GM04504 (cell line): ENCODE data around the gene TRAPPC3.

Experiments used
- DNase-seq: peaks from one replicate; pipeline ENCODE4 v3.0.0-alpha.2; 2012; ENCODE audit warnings: low read depth

TRAPPC3 gene

DNA sequence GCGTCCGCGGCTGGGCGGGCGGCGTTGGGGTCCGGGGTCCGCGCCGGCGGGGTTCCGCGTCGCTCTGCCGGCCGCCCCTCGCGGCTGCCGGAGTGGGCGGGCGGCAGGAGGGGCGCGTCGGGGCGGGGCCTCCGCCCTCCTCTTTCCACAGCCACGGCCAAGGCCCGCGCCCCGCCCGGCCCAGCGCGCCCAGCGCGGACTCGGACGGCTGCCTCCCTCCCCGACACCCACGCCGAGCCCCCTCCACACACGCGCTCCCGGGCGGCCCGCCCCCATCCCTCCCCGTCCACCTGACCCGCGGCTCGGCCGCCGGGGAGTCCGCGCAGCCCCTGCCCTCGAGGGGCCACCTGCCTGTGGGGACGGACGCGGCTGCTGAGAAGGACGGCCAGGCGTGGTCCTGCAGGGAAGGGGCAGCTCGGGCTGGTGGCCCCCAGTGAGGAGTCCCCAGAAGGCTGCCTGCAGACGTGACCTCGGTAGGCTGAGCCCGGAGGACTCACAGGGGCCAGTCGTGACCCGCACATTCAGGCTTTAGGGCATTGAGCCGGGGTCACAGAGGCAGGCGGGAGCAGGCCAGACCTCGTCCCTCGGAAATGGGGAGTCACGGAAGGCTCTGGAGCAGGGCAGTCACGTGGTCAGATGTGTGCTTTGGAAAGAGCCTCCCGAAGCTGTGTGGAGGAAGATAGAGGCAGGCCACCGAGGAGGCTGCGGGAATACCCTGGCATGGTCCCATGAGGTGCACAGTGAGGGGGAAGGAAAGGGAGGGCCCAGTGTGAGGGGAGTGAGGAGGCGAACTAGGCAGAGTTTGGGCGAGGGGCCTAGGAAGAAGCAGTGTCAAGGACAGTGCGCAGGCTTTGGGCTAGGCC lies 23.9 kb downstream of the TRAPPC3 start, which contains the start of gene COL8A2:
Gene COL8A2, minus strand, starts transcription at position 94 of the 863 bp plus-strand sequence. CDS start 24,980 bp downstream, outside the sequence.
- no peak for DNase-seq

DNA sequence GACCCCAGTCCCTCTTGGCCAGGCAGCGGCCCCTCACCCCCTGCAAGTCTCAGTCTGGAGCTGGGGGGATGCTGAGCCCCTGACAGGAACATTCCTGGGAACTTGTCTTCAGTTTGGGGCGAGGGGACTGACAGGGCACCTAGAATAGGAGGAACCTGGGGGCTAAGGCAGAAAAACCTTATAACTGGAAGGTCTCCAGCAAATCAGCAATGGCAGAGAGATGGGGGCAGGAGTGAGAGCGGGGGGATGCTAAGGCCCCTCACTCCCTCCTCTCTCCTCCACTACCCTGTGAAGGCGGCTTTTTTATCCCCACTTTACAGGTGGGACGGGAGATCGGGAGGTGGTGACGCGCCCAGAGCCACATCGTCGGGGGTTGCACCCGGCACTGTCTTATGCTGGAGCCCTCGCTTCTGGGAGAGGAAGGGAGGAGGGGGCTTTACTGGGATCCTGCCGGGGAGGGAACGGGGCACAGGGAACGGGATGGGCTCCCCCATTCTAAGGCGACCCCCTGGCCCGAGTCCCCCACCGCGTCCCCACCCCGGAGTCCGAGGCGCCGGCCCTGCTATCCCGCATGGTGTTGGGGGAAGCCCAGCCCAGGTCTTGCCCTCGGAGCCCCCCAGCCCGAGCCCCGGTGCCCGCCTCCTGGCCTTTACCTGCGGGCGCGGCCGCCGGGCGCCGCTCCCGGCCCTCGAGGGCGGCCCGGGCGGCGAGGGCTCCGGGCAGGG lies 24.7 kb downstream of the TRAPPC3 start:
- DNase-seq: no peak

DNA sequence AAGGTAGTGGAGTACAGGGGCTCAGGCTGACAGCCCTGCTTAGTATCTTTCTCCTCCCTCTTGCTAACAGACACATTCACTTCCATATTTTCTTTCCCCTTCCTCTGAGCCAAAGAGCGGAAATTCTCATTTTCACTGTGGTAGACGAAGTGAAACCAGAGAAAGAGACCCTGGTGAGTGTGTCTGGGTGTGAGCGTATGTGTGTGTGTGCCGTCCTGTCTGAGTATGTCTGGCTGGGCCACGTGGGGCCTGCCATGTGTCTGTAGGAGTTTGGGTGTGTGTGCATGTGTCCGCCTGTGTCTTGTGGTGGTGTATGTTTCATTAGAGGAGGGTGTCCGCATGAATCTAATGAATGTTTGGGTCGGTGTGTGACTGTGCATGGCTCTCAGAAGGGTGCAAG lies 25.9 kb downstream of the TRAPPC3 start:
- DNase-seq: no peak

DNA sequence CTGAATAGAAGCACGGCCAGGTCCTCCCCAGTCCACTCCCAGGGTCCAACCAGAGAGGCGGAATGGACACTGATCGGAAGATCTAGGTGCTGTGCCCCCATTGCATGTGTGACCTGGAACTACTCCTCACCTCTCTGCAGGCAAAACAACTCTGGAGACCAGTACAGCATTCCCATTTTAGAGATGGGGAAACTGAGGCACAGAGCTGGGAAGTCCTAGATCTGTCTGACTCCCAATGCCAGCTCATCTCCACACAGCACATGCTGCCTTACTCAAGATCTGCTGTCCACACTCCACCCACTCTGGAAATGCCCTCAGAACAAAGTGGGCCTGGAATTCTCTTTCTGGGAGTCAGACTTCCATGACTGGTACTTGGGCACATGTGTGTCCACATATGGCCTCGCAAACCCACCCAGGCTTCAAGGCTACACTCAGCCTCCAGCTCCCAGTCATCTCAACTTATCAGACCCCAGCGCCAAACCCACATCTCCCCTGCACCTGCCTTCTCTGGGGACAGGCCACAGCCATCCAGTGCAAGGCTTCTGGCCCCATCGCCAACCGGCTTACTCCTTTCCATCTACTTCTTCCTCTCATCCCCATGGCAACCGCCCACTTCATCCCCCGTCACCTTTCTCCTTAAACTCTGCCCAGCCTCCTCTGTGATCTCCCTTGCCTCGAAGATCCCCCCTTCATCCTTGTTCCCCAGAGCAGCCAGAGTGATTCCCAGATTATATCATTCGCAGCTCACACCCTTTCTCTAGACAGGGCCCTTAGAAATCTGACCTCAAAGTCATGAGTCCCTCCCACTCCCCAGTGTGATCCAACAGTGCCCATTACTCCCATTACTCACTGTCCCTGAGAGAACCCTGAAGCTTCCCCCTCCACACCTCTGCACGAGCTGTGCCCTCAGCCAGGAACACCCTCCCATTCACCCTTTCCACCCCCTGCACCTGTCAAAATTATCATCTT lies 26.9 kb downstream of the TRAPPC3 start:
- no peak for DNase-seq

DNA sequence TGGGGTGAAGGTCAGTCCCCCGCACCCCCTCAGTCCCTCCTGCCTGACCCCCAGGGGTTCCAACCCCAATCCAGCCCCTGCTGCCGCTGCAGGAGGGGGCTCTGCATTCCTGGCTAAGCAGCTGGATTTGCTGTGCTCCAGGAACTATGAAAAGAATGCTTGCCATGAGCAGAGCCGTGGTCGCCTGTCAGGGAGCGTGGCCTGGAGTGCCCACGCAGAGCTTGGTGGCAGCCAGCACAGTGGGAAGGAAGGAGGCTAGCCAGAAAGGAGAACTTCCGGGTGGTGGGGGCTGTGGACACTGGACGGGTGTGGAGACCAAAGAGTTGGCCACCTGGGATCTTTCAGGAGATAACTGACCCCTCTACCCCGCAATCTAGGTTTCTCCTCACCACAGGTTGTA lies 29.8 kb downstream of the TRAPPC3 start:
- no peak for DNase-seq

DNA sequence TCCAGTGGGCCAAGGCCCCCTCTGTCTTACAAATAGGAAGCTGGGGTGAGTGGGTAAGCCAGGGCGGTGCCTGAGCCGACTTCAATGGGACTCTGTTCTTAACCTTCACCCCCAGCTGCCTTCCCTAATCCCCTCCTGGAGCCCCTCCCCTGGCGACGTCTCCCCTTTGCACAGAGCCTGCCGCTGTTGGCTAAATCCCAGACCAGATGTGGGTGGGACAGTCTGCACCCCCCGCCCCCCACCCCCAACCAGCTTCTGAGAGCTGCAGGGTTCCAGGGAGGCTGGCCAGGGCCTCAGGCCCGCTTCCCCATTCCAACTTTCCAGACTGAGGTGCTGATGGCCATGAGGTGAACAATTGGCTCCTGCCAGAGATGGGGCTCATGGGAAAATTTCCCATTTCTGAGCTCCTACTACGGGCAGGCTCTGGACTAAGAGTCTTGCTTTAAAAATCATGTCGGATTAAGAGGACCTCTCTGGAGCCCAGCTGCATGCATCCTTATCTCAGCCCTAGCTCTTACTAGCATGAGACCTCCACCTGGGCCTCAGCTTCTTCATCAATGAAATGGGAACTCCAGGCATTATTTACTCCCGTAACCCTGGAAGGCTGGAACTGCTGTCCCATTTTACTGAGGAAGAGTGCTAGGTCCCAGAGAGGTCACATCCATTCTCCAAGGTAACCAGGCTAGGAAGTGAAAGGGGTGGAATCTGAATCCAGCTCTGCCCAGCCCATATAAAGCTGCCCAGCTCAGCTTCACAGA lies 30.7 kb downstream of the TRAPPC3 start:
- DNase-seq: no peak

DNA sequence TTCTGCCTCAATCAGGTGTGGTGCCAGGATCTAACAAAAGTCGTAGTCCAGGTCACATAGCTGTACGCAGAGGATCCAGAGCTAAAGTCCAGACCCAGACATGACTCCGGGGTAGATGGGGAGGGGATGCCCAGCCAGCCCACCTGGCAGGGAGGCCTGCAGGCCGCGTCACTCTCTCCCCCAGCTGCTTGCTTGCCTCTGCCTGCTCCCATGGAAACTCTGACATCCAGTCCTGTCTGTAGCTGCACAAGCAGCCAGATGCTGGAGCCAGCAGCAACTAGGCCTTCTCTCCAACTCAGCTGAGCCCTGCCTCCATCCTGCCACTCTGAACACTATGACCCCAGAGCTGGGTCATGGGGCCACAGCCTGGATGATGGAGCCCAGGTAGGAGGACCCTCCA lies 32.4 kb downstream of the TRAPPC3 start:
- no peak for DNase-seq

DNA sequence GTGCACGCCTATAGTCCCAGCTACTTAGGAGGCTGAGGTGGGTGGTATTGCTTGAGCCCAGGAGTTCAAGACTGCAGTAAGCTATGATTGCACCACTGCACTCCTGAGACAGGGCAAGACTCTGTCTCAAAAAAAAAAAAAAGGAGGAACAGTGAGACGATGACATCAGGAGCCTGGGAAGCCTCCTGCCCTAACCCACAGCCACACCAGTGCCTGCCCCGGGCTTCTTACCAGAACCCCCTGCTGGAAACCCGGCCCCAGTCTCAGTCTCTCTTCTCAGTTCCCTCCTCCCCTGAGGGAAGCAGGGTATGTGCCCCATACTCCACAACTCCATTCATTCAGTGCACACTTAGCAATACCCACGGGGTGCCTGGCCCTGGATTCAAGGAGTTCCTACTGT lies 33.4 kb downstream of the TRAPPC3 start:
- no peak for DNase-seq

DNA sequence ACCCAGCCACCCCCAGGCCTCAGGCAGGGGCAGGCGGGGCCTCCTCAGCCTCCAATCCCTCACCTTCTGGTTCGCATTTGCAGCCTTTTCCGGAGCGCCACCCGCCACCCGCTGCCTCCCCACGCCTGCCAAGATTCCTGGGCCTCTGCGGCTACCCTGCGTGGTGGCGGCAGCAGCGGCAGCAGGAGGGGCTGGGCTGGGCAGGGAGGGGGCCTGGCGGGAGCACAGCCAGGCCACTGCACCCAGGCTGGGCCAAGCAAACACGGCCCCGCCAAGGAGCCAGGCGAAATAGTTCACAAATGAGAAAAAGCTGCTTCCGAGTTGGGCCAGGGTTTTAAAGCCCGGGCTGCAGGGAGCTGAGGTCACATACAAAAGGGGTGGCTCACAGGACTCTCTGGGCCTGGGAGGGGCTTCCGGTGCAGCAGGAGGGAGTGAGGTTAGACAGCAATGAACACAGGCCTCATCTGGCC lies 34.1 kb downstream of the TRAPPC3 start:
- peak; percentile 84 for DNase-seq

DNA sequence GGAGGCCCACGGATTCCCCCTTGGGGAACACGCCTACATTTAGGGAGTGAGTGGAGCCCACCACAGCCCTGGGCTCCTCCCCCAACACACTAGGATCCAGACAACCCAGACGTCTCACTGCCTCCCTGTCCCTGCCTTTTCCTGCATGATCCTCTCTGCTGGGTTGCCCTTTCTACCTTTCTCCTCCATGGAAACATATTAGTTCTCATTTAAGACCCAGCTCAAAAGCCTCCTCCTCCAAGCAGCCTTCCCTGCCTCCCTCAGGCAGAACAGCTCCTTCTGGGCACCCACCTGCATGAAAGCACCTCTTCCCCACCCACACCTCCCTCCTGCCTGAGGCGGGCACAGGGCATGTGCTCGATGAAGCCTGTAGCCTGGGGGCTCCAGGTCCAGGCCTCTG lies 34.9 kb downstream of the TRAPPC3 start:
- no peak for DNase-seq

DNA sequence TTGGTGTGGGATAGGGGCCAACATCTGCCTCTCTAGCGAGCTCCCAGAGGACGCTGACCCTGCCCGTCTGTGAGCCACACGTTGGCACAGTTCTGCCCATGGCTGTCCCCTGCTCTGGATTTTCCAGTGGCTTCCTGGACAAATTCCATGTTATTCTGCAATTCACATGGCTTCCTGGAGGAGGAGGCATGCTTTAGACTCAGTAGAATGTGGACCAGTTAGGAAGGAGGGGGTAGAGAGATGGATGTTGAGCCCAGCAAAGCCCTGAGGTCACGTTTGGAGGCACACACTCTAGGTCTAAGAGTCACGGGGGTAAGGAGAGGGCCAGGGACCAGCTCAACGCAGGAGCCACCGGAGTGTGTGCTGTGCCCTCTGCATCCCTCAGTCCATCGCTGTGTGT lies 36.5 kb downstream of the TRAPPC3 start:
- DNase-seq: no peak

DNA sequence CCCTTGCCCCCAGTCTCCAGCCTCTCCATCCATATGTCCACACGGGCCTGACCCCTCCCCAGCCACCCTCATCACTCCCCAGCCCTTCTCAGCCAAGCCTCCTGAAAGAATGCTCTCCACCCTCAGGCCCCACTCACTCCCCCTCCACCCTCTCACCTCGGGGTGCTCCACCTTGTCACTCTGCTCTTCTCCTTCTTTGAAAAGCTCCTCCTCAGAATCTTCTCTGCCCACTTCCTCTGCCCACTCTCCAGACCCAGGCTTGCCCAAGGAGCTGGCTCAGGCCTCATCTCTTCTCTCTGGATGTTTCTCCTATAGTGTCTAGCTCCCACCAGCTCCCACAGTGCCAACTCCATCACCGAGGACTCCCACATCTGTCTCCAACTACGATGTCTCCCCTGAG lies 38.1 kb downstream of the TRAPPC3 start:
- no peak for DNase-seq

DNA sequence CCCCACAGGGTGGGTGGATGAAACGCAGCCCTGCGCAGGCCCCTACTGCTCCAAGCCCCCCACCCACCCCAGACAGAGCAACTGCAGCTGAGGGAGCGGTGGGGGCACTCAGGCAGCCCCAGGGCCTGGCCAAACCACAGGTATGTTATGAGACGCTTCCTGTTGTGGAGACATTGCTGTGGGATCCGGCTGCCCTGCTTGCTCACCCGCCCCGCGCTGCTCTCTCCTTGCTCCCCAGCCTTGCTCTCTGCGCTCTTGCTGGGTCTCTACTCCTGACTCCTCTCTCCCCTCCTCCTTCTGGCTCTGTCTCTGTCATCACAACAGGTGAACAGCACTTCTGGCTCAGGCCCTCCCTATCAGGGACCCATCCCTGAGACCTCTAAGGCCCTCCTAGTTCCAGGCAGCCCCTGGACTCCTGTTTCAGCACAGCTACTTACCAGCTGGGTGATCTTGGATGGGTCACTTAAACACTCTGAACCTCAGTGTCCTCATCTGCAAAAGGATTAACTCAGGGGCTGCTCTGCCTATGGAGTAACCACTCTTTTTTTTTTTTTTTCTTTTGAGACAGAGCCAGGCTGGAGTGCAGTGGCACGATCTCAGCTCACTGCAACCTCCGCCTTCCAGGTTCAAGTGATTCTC lies 40.1 kb downstream of the TRAPPC3 start:
- no peak for DNase-seq

DNA sequence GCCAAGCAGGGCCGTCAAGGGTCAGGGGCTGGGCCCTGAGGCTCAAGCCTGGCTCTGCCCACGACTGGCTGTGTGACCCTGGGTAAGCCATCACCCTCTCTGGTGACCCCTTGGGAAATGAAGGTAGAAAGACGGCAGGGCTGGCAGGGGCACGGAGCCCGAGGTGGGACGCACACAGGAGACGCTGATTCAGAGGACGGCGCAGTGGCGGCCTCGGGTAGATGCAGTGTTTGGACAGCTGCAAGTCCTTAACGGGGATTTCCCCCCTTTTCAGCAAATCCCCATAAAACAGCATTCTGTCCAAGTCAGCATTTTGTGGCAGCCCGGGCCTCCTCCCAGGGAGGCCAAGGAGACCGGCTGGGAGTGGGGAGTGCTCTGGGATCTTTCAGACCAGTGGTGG lies 41.0 kb downstream of the TRAPPC3 start:
- peak; percentile 76 for DNase-seq

DNA sequence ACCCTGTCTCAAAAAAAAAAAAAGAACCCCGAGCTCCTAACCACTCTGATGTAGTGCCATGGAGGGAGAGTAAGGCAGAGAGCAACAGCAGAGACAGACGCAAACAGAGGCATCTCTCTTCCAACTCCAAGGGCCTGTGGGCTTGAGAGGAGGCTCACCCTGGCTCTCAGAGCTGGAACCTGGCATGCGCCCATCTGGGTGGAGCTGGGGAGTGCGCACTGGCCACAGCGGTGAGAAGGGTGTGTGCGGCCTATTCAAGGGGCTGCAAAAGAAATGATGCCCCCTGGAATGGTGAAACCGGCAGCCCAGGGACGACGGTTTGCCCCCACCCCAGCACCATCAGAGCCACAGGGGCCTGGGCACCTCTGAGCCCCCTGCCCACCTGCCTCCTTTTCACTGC lies 41.9 kb downstream of the TRAPPC3 start:
- no peak for DNase-seq

DNA sequence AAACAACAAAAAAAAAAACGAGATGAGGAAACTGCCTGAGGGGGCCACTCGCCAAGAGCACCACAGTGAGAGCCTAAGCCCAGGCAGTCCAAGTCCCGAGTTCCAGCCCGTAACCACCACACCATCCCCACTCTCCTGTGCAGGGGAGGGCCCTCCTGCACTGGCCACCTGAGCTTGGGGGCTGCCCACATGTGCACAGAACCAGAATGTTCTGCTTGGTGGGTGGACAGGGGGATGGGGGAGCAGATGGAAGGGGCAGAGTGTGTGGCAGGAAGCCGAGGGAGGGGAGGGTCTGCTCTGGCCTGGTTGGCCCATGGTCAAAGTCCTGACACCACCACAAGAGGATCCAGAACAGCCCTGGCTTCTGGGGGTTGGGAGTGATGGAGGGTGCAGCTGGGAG lies 43.0 kb downstream of the TRAPPC3 start:
- DNase-seq: no peak

DNA sequence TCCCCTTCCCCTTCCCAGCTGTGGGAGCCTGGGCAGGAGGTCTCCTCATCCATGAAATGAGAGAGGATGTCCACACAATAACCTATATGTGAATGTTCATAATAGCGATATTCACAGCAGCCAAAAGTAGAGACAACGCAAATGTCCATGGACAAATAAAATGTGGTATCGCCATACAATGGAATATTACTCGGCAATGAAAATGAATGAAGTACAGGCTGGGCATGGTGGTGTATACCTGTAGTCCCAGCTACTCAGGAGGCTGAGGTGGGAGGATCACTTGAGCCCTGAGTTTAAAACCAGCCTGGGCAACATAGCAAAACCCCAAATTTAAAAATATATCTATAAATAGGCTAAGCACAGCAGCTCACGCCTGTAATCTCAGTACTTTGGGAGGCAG lies 47.7 kb downstream of the TRAPPC3 start:
- no peak for DNase-seq

DNA sequence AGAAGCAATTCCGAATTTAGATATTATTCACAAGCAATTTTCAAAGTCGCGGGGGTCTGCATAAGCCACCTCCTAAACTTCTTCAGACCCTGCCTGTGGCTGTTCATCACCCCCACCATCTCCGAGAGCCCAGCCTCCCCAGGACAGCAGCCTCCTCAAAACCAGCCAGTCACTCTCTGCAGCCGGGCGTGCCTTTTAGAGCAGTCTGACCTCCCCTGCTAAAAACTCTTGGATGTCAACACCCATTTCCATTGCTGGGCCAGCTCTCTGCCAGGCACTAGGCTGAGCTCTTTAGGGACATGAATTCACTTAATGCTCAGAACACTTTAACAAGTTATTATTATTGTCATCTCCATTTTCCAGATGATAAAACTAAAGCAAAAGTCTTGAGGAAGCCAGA lies 48.9 kb downstream of the TRAPPC3 start:
- DNase-seq: no peak

DNA sequence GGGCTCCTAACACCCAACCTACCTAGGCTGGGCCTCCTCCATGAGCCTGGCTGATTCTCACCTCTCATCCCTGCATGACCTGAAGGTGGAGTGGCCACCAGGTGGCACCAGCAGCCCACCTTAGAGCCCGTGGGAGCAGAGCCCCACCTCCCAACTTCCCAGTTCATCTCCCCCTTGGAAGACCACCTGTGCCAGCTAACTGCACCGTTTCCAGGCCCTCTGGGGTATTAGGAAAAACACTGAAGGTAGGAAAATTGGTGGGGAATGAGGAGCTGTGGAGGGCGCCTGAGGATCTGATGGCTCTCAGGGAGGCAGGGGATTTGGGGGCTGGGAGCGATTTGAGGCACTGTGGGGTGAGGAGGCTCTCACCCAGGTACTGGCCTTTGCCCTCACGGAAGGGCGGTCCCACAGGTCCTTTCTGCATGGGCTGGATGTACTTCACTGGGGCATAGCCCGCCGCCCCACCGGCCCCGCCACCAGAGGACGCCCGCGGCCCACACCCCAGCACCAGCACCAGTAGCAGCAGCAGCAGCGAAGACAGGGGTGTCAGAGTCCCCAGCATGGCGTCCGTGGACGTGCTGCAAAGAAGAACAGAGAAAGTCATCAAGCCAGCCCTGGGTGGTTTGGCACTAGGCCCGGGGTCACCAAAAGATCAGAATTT lies 49.5 kb downstream of the TRAPPC3 start:
- DNase-seq: no peak

DNA sequence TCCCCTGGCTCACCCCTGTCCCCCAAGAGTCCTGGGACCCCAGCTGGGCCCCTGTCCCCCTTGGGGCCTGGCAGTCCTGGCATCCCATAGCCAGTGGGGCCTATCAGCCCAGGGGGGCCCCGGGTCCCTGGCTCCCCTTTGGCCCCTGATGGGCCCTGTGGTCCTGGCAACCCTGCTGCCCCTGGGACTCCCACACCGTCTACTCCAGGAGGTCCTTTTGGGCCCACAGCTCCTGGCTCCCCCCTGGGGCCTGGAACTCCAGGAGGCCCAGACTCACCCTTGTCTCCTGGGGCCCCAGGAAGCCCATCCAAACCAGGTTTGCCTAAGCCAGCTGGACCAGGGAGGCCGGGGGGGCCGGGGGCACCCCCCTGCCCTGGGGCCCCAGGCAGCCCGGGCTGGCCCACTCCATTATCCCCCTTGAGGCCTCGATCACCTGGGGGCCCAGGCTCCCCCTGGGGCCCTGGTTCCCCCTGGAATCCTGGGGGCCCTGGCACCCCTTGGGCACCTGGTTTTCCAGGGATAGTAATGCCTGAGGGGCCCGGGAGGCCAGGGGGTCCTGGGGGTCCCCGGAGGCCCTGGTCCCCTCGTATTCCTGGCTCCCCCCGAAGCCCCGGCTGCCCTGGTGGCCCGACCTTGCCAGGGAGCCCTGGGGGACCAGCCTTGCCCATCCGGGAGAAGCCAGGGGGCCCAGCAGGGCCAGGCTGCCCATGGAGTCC lies 50.5 kb downstream of the TRAPPC3 start:
- no peak for DNase-seq
